GM10248 (cell line): Measurements from ENCODE around the gene AUH.
A peak's percentile ranks its signal among the peaks of the same experiment; 100 is the strongest.

ENCODE experiments used
- CTCF ChIA-PET: fragments of 300-600 bp; sonication (Branson Sonifier 250); formaldehyde crosslinking; extraction: SDS; loops from one replicate; lab custom pipeline; 2021; ENCODE audit warnings: antibody characterized with exemption; lab: Yijun Ruan, JAX
- POLR2A ChIA-PET: fragments of 350-650 bp; sonication (Branson Sonifier 250); formaldehyde crosslinking; extraction: SDS; loops from one replicate; lab custom pipeline; 2020; ENCODE audit warnings: antibody characterized with exemption; lab: Yijun Ruan, JAX
- DNase-seq: peaks from one replicate; pipeline ENCODE4 v3.0.0; 2012; ENCODE audit errors: extremely low spot score
- TF ChIP-seq, protein P1 (sequence below): IDR thresholded peaks from 2 replicates; pipeline ENCODE4 v1.5.1; 2012; ENCODE audit warnings: mild to moderate bottlenecking, low read depth; ENCODE audit errors: extremely low read depth, missing control alignments, control extremely low read depth

AUH gene

DNA sequence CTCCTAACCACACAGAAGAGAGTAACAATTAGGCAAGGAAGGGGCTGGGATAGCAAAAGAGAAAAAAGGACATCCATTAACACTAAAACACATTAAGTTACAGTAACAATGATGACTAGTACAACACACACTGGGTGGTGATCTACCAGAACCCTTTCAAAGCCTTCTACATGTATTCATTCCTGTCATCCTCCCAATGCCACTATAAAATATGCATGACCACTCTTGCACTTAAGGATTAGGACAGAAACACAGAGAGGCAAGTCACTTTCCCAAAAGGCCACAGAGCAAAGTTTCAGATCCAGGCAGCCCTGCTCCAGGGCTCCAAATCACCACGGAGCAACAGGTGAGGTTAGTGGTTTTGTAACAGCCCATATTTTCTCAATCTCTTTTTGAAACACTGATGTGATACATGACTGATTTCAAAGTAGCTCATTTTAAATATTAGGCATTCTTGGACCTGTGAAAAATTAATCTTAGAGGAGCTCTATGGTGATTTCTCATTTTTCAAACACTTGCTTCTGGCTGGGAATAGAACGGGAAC is 86.7 kb downstream of the AUH start:
- no peak for DNase-seq
- POLR2A ChIA-PET, result no interaction called here
- TF ChIP-seq, protein P1, sequence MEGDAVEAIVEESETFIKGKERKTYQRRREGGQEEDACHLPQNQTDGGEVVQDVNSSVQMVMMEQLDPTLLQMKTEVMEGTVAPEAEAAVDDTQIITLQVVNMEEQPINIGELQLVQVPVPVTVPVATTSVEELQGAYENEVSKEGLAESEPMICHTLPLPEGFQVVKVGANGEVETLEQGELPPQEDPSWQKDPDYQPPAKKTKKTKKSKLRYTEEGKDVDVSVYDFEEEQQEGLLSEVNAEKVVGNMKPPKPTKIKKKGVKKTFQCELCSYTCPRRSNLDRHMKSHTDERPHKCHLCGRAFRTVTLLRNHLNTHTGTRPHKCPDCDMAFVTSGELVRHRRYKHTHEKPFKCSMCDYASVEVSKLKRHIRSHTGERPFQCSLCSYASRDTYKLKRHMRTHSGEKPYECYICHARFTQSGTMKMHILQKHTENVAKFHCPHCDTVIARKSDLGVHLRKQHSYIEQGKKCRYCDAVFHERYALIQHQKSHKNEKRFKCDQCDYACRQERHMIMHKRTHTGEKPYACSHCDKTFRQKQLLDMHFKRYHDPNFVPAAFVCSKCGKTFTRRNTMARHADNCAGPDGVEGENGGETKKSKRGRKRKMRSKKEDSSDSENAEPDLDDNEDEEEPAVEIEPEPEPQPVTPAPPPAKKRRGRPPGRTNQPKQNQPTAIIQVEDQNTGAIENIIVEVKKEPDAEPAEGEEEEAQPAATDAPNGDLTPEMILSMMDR, result no peak
- CTCF ChIA-PET, result no interaction called here

DNA sequence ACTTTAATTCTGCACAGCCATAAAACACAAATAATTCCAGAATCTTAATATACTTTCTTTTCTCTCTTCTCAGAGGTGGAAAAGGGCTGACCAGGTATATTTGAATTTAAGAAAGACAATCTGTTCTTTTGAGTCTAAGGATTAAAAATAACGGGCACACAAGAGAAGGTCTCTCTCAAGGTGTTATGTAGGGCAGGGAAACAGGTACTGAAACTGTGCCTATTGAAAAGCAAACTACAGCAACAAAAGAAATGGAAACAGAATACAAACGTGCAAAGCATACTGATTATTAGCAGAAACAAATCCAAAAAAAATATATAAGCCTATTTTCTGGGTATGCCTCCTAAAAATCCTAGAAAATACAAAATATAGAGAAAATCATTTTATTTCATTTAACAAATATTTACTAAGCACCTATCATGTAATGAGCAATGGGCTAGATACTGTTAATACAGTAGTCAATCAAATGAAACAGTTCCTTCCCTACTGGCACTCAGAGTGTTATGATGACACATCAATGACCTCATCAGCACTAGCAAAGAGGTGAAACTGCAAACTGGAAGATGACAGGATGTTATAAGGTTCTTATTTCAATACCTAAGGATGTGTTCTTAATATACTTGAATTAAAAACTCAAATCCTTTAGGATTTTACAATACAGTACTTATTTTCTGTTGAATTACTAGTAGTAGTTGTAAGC is 87.7 kb downstream of the AUH start:
- CTCF ChIA-PET, result interaction anchor here (1.2 to 1.4 kb wide), 2 partner anchors 18 to 22 kb away, joined by 3 read pairs; no protein-coding TSS in a partner anchor
- TF ChIP-seq, protein P1, result no peak
- POLR2A ChIA-PET, result no interaction called here
- DNase-seq, result peak; percentile 39

DNA sequence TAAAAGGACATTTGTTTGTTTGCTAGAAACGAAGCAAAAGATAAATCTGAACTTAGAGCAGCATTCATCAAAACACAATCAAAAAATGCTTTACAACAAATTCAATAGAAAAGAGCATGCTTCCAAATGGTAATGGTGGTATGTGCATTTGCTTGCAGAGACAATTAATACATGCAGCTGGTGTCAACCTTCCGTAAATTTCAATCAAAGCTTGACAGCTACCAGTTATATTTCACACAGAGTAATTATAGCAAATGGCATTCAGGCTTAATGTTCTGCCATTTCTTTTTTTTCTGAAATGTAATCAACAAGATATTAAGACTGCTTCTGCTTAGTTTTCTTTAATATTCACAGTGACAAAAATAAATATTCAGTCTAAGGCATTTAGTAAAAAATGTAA is 90.6 kb downstream of the AUH start:
- ChIA-PET POLR2A (no interaction called here), CTCF (interaction anchor here (1.0 kb wide), 1 partner anchor 21 kb away, joined by 3 read pairs; no protein-coding TSS in a partner anchor)
- TF ChIP-seq, protein P1, result no peak
- DNase-seq, result no peak

DNA sequence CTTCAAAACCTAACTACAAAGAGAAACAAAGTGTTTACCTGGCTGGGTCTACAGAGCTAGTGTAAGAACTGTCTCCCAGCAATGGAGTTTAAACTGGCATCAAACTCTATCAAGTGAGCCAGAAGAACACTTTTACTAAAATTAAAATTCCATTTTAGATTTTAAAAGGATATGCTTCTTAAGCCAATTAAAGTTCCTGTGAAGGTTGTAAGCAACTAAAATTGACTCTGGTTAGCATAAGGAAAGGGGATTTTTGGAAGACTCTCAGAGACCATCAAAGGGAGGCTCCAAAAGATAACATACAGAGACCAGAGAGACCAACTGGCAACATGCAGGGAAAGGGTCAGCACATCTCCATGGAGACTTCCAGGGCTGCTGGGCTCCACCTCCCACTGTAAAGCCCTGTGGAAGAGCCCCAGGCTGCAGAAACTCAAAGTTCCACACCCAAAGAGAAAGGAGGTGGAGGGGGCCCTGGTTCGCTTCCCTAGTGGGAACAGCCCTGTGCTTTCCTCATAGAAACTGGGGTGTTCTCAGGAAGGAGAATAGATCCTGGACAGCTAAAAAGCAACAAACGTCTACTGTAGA is 91.7 kb downstream of the AUH start:
- ChIA-PET POLR2A (no interaction called here), CTCF (no interaction called here)
- TF ChIP-seq, protein P1, result no peak
- DNase-seq, result no peak

DNA sequence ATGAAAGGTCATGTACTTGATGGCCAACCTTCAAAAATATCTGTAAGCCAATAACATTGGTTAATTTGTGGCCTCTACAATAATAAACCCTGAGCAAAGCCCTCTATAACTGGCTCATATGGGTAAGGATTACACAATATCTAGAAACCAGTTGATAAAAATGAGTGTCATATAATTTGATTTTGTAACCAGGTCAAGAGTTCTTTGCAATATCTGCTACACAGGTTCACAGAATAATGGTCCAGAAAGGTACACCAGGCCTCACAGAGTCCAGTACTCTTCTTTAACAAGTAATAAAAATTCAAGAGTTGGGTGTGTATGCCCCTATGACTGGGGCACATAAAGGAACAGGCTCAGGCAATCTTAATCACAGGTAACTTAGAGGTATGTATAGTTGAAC is 95.3 kb downstream of the AUH start:
- DNase-seq, result no peak
- ChIA-PET CTCF (no interaction called here), POLR2A (no interaction called here)
- TF ChIP-seq, protein P1, result no peak

DNA sequence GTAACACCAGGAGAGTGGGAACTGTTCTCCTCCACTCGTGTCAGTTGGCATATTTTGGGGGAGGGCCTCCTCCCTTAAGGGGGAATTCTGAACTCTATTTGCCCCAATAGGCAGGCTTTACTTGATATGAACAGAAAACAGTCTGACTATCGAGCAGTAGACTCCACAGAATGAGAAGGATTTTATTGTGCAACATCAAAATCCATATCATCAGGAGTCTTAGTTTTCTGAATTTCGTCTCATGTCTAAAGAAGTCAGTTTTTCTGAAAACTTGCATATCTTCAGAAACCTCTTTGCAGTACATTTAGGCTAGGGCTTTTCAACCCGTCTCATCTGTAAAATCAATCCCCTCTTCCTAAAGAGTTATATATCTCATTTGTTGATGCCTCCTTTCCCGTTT is 96.2 kb downstream of the AUH start:
- CTCF ChIA-PET, result interaction anchor here (1.1 to 2.1 kb wide), 2 partner anchors 9 to 19 kb away, joined by 3 to 5 read pairs; no protein-coding TSS in a partner anchor
- POLR2A ChIA-PET, result no interaction called here
- no peak for DNase-seq
- TF ChIP-seq, protein P1, result no peak
